GM08714 (cell line): ENCODE results near the gene FFAR3.

ENCODE experiments used
- H3K4me3 ChIP-seq: fragments of 200-500 bp; sonication (Bioruptor generic); 2 replicates; pipeline ENCODE4 v1.5.1; 2014; ENCODE audit warnings: mild to moderate bottlenecking, low read length, inconsistent platforms
- ZNF274 ChIP-seq: IDR thresholded peaks from 2 replicates; pipeline ENCODE4 v1.6.1; 2012; ENCODE audit warnings: mild to moderate bottlenecking, low read depth, low read length

FFAR3 gene

DNA sequence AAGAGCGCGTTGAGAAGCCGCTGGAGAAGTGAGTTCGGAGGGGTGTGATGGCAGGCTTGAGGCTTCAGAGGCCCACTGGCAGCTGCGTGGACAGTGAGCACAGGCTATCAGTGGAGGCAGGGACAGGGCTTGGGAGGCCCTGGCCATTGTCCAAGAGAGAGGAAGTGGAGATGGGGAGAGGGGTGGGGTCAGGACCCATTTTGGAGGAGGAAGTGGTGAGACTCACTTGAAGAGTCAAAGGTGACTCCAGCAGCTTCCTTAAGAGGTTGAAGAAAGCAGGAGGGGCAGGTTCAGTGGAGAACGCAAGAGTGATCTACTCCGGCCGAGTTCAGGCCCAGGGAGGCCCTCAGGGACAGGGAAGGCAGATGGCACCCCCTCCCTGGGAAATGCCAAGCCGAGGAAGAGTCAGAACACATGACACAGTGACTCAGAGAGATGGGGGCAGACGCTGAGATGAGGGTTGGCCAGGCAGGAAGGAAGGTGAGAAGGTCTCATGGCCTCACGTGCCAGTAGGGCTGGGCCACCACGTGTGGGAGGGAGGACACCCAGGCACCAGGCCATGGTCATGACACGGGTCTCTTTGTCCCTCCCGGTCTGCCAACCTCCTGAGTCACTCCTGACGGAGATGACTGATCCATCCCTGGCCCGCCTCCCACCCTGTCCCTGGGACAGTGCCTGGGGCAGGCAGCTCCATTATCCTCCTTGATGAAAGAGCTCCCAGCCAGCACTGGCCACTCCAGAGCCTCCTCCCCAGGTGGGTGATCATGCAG is 39.4 kb upstream of the FFAR3 start:
- no peak overlapping the region for H3K4me3 ChIP-seq
- TF ChIP-seq ZNF274 = no peak

DNA sequence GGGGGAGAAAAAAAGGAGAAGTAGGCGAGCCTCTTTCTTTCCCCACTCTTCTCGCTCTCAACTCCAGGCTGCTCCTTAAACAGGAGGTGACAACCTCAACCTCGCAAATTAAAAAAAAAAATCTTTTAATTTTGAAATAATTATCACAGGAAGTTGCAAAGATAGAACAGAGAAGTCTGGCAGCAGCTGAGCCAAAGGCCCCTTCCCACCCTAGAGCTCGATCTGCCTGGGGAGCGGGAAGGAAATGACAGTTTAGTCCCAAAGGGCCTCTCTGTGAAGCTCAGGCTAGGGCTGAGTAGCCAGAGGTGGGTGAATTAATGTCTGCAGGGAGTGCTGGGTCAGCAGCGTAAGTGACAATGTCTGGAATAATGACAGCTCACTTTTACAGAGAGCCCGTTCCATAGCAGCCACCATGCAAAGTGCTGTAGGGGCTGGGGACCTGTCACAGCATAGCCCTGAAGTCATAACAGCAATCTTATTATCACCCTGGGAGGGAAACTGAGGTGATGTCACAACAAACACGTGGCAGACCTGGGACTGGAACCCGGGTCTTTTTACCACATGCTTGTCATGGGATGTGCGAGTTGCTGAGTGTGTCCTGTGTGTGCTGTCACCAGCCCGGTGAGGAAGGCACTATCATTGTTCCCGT is 38.1 kb upstream of the FFAR3 start:
- H3K4me3 ChIP-seq = no peak overlapping the region
- TF ChIP-seq ZNF274 = no peak

DNA sequence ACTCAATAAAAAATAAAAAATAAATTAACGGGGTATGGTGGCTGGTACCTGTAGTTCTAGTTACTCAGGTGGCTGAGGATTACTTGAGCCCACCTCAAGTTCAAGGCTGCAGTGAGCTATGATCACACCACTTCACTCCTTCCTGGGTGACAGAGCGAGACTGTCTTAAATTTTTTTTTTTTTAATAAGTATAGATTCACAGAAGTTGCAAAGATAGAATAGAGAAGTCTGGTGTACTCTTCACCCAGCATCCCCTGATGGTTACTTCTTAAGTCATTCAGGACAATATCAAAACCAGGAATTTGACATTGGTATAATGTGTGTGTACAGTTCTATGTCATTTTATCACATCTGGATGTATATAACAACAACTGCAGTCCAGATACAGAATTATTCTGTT is 37.0 kb upstream of the FFAR3 start:
- H3K4me3 ChIP-seq = no peak overlapping the region
- TF ChIP-seq ZNF274 = no peak

DNA sequence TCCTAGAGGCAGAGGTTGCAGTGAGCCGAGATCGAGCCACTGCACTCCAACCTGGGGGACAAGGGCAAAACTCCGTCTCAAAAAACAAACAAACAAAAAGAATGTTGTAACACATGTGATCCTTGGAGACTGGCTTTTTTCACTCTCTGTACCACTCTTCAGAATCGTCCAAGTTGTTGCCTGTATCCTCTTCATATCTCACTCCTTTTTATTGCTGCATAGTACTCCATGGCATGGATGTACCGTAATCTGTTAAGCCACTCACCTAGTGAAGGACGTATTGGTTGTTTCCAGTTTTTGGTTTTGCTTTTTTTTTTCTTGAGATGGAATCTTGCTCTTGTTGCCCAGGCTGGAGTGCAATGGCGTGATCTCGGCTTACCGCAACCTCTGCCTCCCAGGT is 36.2 kb upstream of the FFAR3 start:
- H3K4me3 ChIP-seq = no peak overlapping the region
- TF ChIP-seq ZNF274 = no peak

DNA sequence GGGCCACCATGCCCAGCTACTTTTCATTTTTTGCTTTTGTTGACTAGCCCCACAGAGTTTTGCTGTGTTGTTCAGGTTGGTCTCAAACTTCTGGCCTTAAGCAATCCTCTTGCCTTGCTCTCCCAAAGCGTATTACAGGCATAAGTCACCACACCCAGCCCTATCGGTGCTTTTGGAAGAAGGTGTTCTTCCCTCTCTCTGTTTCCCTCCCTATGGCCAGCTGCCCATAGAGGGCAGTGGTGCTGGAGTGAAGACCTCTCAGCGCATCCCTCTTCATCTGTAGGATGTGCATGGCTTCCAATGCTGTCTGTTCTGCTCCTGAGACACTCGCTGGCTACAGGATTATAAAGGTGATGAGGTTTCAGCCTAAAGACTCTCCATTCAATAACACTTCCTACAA is 30.6 kb upstream of the FFAR3 start:
- H3K4me3 ChIP-seq = no peak overlapping the region

DNA sequence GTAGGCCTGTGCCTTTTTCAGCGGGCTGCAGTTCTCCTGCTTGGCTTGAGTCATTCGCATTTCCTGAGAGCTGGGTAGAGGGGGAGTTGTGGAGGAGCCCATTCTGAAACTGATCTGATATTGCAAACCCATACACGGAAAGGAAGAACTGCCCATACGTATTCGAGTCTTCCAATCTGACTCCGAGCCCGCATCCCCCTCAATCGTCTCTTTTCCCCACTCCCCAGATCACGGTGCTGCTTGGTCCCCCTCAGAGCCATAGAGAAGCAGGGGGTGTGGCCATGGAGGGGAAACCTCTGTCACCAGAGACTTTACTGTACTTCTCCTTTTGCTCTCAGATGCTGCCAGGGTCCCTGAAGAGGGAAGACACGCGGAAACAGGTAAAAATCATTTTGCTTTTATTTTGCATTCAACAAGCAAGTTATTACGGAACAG is 29.4 kb upstream of the FFAR3 start, which contains the start of gene CD22:
TSS of gene CD22 (plus strand) at position 337 of the 435 bp plus-strand sequence. CDS start 2,854 bp downstream, outside the sequence.
- TF ChIP-seq ZNF274 = no peak
- peak within 1 kb of the TSS; percentile 86 for H3K4me3 ChIP-seq

More for the DNA sequence above, 30.6 kb upstream of the FFAR3 start:
- TF ChIP-seq ZNF274 = no peak

DNA sequence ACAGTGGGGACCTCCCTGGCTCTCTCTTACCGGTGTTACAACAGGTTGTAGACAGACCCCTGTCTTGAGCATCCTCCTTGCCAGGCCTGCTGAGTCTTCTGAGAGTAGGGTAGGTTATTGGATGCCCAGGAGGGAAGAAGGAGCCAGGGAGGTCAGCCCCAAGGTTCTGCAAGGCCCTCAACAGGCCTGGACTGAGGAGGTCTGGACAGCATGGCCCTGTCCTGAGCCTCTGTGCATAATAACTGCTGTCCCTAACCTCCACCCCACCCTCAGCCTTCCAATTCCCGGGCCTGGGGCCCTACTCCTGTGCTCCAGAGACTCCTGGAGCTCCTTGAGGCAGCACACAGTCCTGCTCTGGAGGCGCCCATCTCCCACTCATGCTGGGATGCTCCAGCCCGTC is 28.9 kb upstream of the FFAR3 start:
- TF ChIP-seq ZNF274 = no peak
- H3K4me3 ChIP-seq = peak overlapping the region; percentile 86

DNA sequence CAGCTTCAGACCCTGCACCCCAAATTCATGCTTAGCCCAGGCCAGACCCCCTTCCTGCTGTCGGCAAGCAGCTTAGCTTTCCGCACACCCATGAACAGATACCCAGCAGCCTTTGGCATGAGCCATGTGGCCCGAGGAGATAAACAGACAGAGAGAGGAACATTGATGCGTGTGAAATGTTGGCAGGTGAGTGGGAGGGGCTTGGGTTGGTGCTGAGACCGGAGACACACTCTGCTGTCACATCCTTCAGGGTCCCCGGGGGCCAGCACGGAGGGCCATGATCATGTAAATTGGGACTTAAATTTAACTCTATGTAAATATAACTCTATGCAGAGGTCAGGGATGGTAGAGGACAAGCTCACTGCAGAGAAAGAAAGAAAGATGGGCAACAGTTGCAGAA is 27.8 kb upstream of the FFAR3 start:
- H3K4me3 ChIP-seq = peak overlapping the region; percentile 86
- no peak for TF ChIP-seq ZNF274

DNA sequence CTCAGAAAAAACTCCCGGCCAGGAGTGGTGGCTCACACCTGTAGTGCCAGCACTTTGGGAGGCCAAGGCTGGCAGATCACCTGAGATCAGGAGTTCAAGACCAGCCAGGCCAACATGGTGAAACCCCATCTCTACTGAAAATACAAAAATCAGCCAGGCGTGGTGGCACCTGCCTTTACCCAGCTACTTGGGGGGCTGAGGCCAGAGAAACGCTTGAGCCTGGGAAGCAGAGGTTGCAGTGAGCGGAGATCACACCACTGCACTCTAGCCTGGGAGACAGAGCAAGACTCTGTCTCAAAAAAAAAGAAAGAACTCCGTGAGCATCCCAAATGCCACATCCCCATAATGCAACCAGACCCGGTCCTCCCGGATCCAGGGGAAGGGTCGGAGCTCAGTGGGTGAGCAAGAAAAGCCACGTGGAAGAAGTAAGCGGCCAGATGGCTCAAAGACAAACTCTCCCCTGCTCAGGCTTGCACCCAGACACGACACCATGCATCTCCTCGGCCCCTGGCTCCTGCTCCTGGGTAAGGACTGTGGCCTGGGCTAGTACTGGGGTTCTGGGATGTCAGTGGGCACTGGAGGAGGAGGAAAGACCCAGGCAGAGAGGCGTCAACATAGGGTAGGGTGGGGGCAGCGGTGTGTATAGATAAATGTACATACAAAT is 26.6 kb upstream of the FFAR3 start:
- no peak for TF ChIP-seq ZNF274
- H3K4me3 ChIP-seq = peak overlapping the region; percentile 86; the same call in 1 of the 2 replicates

DNA sequence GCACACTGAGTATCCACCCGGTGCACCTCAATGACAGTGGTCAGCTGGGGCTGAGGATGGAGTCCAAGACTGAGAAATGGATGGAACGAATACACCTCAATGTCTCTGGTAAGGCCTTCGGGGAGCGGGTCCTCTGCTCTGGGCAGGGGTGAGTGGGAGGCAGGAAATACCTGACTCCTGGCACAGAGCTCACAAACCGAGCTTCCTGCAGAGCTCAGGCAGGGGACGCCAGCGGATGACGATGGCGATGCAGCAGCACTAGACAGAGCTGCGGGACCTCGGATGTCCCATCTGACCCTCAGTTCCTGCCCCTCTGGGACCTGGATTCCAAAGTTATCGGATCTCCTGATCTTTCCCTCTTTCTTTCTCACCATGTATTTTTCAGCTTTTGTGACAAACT is 25.4 kb upstream of the FFAR3 start:
- H3K4me3 ChIP-seq = peak overlapping the region; percentile 86; the same call in 1 of the 2 replicates
- no peak for TF ChIP-seq ZNF274

DNA sequence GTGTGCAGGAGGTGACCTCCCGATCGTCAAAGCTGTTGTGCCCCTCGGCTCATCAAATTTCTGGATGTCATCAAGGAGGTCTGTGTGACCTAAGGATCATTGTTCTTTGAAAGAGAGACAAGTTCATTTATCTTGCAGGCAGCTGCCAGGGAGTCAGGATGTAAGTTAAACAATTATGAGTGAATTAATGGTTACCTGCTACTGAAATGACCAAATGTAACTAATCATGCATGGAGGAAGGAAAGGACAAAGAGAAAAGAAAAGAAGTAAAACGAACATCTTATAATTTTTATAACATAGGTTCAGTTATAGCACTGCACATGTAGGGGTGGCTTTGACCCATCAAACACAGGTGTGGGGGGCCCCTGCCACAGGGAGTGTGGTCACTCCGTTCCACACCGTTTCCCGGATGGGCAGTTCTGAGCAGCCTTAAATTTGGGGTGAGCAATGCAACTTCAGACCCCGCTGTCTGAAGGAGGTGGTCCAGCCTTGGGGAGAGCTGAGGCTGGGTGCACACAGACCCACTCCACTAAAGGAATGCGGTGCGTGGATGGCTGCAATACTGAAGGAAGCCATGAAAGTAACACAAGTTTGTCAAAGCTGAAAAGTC is 24.0 kb upstream of the FFAR3 start:
- no peak for TF ChIP-seq ZNF274
- peak overlapping the region; percentile 86; the same call in 1 of the 2 replicates for H3K4me3 ChIP-seq

DNA sequence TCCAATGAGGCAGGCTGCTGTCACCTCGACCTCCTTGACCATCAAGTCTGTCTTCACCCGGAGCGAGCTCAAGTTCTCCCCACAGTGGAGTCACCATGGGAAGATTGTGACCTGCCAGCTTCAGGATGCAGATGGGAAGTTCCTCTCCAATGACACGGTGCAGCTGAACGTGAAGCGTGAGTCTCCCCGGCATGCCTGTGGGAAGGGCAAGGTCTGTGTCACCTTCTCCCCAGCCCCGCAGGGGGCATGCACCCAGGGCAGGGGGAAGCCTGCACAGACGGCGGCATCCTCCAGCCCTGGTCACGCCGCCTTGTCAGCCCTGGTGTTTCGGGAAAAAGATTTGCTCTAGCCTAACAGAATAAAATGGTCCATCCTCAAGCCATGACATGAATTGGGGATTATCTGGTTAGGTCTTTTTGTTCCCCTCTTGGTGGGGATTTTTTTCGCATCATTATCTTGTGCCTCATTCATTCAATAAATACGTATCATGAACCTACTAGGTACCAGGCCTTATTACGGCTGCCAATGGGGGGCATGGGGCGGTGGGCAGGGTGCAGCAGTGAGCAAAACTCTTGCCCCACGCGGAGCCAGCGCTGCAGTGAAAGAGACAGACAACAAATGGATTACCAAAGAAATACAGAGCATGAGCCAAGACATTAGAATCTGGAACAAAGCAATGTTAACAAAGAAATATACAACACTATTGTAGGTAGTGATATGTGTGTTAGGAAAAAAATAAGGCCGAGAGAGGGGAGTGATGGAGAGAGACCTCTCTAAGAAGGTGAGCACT is 21.9 kb upstream of the FFAR3 start:
- H3K4me3 ChIP-seq = no peak overlapping the region
- TF ChIP-seq ZNF274 = no peak

DNA sequence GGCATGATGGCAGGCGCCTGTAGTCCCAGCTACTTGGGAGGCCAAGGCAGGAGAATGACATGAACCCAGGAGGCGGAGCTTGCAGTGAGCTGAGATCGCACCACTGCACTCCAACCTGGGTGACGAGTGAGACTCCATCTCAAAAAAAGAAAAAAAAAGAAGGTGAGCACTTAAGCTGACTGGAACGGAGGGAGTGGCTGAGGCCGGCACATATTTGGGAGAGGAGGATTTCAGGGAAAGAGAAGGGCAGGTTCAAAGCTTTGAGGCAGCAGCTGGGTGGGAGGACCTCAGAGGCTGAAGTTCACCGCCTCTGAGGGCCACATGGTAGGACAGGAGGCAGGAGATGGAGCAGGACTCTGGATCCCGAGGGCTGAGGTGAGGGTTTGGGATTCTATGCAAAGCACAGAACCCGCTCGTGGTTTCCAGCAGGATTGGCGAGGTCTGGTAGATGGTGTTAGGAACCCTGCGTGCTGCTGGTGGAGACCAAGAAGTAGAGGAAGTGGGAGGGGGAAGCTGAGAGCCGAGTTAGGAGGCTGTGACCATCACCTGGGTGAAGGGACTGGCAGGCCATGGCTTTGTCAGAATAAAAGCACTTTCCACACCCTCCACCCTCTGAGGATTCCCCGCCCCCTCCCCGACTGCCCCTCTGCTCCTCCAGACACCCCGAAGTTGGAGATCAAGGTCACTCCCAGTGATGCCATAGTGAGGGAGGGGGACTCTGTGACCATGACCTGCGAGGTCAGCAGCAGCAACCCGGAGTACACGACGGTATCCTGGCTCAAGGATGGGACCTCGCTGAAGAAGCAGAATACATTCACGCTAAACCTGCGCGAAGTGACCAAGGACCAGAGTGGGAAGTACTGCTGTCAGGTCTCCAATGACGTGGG is 20.9 kb upstream of the FFAR3 start:
- no peak for TF ChIP-seq ZNF274
- no peak overlapping the region for H3K4me3 ChIP-seq
